HG03175 (cell line): ENCODE measurements around the gene BSND.
A peak's percentile ranks its signal among the peaks of the same experiment; 100 is the strongest.

Experiments
- ATAC-seq: cut with Tn5 transposase; IDR thresholded peaks from one replicate; pipeline ENCODE4 v1.9.1; 2021; ENCODE audit warnings: mild to moderate bottlenecking, moderate library complexity; ENCODE audit not compliant: unreplicated experiment

The BSND gene

DNA sequence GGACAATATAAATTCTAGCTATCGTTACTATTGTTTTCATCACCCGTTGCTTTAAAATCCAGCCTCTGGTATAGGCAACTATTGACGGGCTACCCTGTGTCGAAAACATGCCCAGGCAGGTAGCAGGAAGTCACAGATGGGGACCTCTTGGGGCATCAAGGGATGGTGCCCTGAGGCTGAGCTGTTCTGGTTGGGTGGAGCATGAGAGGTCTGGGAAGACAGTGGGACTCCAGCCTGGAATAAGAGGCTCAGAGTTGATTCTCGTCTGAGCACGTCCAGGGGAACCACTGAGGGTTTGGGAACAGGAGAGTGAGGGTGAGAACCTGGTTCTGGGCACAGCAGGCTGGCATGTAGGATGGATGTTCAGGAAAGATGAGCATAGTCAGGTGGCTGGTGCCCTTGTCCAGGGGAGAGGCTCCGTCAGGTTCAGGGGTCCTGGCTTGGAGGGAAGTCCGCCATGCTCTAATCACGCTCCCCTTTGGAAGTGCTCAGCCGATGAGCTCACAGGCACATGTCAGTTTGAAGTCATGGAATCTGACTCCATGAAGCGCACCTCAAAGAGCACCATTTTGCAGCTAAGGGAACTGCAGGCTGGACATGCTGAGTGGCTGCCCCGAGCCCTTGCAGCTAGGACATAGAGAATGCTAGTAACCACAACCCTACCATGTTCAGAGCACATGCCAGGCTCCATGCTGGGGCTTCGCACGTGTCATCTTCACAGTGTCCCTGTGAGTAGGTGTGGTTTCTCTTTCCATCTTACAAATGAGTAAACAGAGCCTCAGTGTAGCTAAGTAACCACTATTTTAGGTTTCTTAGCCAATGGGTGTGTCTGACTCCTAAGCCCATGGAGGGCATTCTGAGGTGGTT lies 61.6 kb downstream of the BSND start:
- peak; percentile 54 for ATAC-seq

DNA sequence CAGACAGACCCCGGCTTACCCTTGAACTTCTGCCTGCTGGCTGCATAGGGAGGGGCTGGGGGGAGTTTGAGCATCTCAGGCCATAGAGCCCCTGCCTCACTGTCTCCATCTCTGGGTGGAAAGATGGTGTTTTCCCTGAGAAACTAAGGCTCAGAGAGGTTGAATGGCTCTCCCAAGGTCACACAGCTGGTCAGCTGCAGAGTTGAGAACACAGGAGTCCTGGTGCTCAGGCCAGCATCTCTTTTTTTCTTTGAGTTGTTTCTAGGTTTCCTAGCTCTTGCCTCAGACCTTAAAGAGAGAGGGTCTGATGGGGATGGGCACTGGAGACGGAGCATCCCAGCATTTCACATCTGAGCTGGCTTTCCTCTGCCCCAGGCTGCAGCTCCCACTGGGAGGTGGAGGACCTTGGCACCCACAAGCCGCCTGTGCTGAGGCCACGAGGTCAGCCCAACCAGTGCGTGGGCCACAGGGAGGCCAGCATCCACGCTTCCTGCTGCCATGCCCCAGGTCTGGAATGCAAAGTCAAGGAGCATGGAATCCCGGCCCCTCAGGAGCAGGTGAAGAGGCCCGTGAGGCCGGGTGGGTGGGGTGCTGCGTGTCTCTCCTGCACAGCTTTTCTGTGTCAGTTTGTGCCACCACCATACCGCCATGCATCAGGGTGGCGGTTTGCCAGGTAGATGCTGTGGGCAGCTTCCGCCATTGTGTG lies 62.4 kb downstream of the BSND start:
- no peak for ATAC-seq
